Suprapubic skin (tissue), 4 donors: Measurements from ENCODE around the gene HIP1. TPM values are rescaled to one million over a fixed set of nuclear protein-coding genes. Genes with fewer than 3 reads are reported as not detected.

ENCODE experiments used
- DNase-seq, 2 donors: peaks; one replicate each; pipeline ENCODE4 v3.0.0-alpha.2; 2019; ENCODE audit warnings: low spot score in 2 of 2
- H3K27ac ChIP-seq: fragments of 200-600 bp; sonication (generic); one replicate; pipeline ENCODE4 v1.5.1; 2019
- H3K27me3 ChIP-seq: fragments of 200-600 bp; sonication (generic); one replicate; pipeline ENCODE4 v1.5.1; 2019
- H3K36me3 ChIP-seq: fragments of 200-600 bp; sonication (generic); one replicate; pipeline ENCODE4 v1.5.1; 2019
- H3K4me1 ChIP-seq: fragments of 200-600 bp; sonication (generic); one replicate; pipeline ENCODE4 v1.5.1; 2019
- H3K4me3 ChIP-seq: fragments of 200-600 bp; sonication (generic); one replicate; pipeline ENCODE4 v1.5.1; 2019; ENCODE audit warnings: mild to moderate bottlenecking
- H3K9me3 ChIP-seq: fragments of 200-600 bp; sonication (generic); one replicate; pipeline ENCODE4 v1.5.1; 2019
- EP300 ChIP-seq: sonication (generic); formaldehyde crosslinking; IDR thresholded peaks from one replicate; pipeline ENCODE4 v1.6.1; 2017; ENCODE audit warnings: antibody characterized with exemption
- POLR2A ChIP-seq, 2 donors: fragments of 450-650 bp; IDR thresholded peaks; one replicate each; pipeline ENCODE4 v1.6.1; 2017; ENCODE audit warnings: antibody characterized with exemption in 2 of 2, mild to moderate bottlenecking in 2 of 2, moderate library complexity in 2 of 2
- POLR2AphosphoS5 ChIP-seq, 3 donors: sonication (generic); formaldehyde crosslinking; IDR thresholded peaks; one replicate each; pipeline ENCODE4 v1.6.1; 2017; ENCODE audit warnings: antibody characterized with exemption in 3 of 3
- WGBS: methylation state at CpG from one replicate; pipeline ENCODE4 v1.1.5; 2018; 5-methylcytosine and 5-hydroxymethylcytosine counted together
- total RNA-seq, 4 donors: library from RNA; depleted of rRNA; stranded (reverse); fragments of >200 nt; gene quantifications; one replicate each; pipeline ENCODE4 v1.1.0, GENCODE V29; 2016
- TF ChIP-seq, protein P1 (sequence below), 2 donors: fragments of 200-600 bp in 1 of 2; fragments of 450-650 bp in 1 of 2; sonication (generic) in 1 of 2; IDR thresholded peaks; one replicate each; pipeline ENCODE4 v1.5.1; 2016 to 2019; ENCODE audit warnings: antibody characterized with exemption in 2 of 2, mild to moderate bottlenecking in 1 of 2, moderate library complexity in 1 of 2

HIP1 gene
- total RNA-seq, 4 donors from 2014 or later = 16.0 to 29.4 (median 22.3) TPM

DNA sequence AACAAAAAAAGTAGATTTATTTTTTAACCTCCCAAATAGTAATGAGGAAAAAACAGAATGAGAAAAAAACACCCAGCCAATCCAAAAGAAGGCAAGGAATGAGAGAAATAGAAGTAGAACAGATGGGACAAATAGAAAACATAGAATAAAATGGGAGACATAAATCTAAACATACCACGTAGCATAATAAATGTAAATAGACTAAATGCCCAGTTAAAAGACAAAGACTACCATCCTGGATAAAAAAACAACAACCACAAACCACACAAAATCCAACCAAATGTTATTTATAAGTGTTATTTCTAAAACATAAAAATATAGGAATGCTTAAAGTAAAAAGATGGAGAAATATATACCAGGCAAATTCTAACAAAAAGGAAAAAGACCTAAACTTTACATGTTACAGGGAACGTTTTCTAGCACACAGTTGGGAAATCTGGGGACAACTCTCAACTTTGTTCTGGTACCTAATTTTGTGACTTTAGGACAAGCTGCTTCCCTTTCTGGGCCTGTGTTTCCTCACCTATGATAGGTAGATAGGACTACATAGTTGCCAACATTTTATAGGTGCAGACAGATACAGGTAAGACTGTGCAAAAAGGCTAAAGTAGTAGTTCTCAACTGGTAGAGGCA lies 148.3 kb downstream of the HIP1 start:
- peaks cover 30% of the 10 kb centered on the region for H3K36me3 ChIP-seq
- no peak overlapping the region for H3K27ac ChIP-seq
- no peaks in the 10 kb centered on the region for H3K4me1 ChIP-seq
- WGBS = 99% methylated on average over 2 of the region's 2 CpGs
- no peak for DNase-seq
- H3K9me3 ChIP-seq = no peaks in the 10 kb centered on the region
- H3K27me3 ChIP-seq = no peaks in the 10 kb centered on the region
- no peak overlapping the region for H3K4me3 ChIP-seq
- TF ChIP-seq EP300 (no peak), POLR2A (IDR thresholded peaks at IDR 0.05) (no peak), POLR2AphosphoS5 (IDR thresholded peaks at IDR 0.05) (no peak)
- TF ChIP-seq, protein P1, sequence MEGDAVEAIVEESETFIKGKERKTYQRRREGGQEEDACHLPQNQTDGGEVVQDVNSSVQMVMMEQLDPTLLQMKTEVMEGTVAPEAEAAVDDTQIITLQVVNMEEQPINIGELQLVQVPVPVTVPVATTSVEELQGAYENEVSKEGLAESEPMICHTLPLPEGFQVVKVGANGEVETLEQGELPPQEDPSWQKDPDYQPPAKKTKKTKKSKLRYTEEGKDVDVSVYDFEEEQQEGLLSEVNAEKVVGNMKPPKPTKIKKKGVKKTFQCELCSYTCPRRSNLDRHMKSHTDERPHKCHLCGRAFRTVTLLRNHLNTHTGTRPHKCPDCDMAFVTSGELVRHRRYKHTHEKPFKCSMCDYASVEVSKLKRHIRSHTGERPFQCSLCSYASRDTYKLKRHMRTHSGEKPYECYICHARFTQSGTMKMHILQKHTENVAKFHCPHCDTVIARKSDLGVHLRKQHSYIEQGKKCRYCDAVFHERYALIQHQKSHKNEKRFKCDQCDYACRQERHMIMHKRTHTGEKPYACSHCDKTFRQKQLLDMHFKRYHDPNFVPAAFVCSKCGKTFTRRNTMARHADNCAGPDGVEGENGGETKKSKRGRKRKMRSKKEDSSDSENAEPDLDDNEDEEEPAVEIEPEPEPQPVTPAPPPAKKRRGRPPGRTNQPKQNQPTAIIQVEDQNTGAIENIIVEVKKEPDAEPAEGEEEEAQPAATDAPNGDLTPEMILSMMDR (IDR thresholded peaks at IDR 0.05) = no peak

DNA sequence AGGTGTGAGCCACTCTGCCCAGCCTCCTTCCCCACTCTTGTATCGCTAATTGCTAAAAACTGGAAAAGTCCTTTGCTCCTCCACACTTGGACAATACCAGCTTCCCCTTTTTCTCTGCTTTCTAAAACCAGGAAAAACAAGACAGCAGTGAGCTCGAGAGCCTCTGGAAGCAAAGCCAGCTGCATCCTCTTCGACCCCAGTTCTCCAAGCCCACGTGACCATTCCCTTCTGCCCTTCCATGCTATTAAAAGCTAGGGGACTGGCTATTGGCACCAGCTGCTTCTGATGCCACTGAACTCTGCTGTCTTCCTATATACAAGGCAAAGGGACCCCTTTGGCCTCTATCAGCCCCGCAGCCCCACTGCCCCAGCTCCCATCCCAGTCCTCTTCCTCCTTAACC lies 154.4 kb downstream of the HIP1 start:
- DNase-seq = no peak
- Histone ChIP-seq H3K36me3 (peaks cover 60% of the 10 kb centered on the region), H3K4me3 (no peak overlapping the region), H3K9me3 (no peaks in the 10 kb centered on the region), H3K27me3 (no peaks in the 10 kb centered on the region), H3K4me1 (no peaks in the 10 kb centered on the region), H3K27ac (no peak overlapping the region)
- 83% methylated on average over 5 of the region's 5 CpGs for WGBS
- TF ChIP-seq, protein P1 (IDR thresholded peaks at IDR 0.05) = no peak
- TF ChIP-seq POLR2A (IDR thresholded peaks at IDR 0.05) (no peak), POLR2AphosphoS5 (IDR thresholded peaks at IDR 0.05) (no peak), EP300 (no peak)

DNA sequence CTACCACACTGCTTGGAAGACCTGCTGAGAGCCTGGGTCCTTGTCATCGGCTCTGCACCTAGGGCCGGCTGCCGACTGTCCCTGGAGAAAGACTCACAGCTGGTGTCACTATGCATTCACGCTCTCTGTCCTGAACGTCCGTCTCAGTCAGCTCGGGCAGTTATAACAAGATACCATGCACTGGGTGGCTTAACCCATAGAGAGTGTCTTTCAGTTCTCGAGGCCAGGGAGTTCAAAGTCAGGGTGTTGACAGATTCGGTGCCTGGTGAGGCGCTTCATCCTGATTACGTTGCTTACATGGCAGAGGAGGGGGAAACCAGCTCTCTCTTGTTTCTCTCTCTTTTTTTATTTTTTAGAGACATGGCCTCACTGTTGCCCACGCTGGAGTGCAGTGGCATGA lies 155.5 kb downstream of the HIP1 start:
- Histone ChIP-seq H3K27ac (no peak overlapping the region), H3K4me1 (no peaks in the 10 kb centered on the region), H3K36me3 (peaks cover 64% of the 10 kb centered on the region), H3K9me3 (no peaks in the 10 kb centered on the region), H3K27me3 (no peaks in the 10 kb centered on the region), H3K4me3 (no peak overlapping the region)
- DNase-seq = no peak
- TF ChIP-seq POLR2A (IDR thresholded peaks at IDR 0.05) = no peak
- TF ChIP-seq, protein P1 (IDR thresholded peaks at IDR 0.05) = no peak
- no peak for TF ChIP-seq EP300
- 94% methylated on average over 12 of the region's 12 CpGs for WGBS

DNA sequence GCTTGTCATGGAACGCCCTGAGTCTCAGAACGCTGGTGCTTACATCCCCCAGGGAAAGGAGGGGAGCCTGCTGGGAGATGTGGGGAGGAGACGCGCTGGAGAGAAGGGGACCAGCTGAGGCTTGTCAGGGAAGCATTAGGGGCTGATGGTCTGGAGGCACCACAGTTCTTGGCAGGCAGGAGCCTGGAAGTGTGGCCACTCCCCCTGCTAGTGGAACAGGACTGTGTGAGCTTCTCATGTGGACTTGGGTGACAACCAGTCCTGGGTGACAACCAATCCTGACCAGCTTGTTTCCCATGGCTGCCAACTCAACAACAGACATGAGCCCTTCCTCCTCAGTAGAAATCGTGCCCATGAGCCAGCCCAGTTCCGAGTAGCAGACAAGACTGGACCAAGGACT lies 158.8 kb downstream of the HIP1 start:
- Histone ChIP-seq H3K4me3 (no peak overlapping the region), H3K27me3 (no peaks in the 10 kb centered on the region), H3K36me3 (peaks cover 47% of the 10 kb centered on the region), H3K9me3 (no peaks in the 10 kb centered on the region), H3K4me1 (no peaks in the 10 kb centered on the region), H3K27ac (no peak overlapping the region)
- no peak for DNase-seq
- TF ChIP-seq POLR2A (IDR thresholded peaks at IDR 0.05) (no peak), POLR2AphosphoS5 (IDR thresholded peaks at IDR 0.05) (no peak), EP300 (no peak)
- TF ChIP-seq, protein P1 (IDR thresholded peaks at IDR 0.05) = no peak
- WGBS = 77% methylated on average over 6 of the region's 6 CpGs

DNA sequence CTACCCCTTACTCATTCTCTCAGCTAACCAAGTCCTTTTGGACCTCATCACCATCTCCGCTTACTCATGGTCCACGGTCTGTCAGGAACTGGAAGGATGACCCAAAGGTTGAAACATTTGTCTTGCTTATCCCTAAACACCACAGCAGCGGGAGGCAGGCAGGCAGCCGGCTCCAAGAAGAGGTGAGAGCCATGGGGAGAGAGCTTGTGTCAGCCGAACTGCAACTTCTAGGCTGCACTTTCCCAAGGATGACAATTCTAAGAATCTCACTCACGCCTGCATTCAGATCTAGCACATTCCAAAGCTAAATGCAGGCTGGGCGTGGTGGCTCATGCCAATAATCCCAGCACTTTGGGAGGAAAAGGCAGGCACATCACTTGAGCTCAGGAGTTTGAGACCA lies 160.7 kb downstream of the HIP1 start:
- H3K27me3 ChIP-seq = no peaks in the 10 kb centered on the region
- H3K27ac ChIP-seq = no peak overlapping the region
- no peak overlapping the region for H3K4me3 ChIP-seq
- TF ChIP-seq POLR2A (IDR thresholded peaks at IDR 0.05) = no peak
- no peaks in the 10 kb centered on the region for H3K9me3 ChIP-seq
- peaks cover 46% of the 10 kb centered on the region for H3K36me3 ChIP-seq
- DNase-seq = no peak
- H3K4me1 ChIP-seq = no peaks in the 10 kb centered on the region
- 96% methylated on average over 6 of the region's 7 CpGs for WGBS
